IMR-90 (cell line): ENCODE results near the gene SULT1B1. TPM values are rescaled to one million over a fixed set of nuclear protein-coding genes. Genes with fewer than 3 reads are reported as not detected.

Source experiments
- ATAC-seq: fragments of 200-7000 bp; cut with Tn5 transposase; 2 replicates; pipeline ENCODE4 v1.9.1; 2020; ENCODE audit warnings: low read depth, mild to moderate bottlenecking, moderate library complexity
- BruUV-seq: library from RNA; stranded (reverse); fragments of 400-500 nt; replicated peaks from 2 replicates; lab custom pipeline; 2021; lab: Mats Ljungman, UMichigan
- CTCF ChIA-PET: fragments of 300-600 bp; formaldehyde crosslinking; extraction: SDS; loops from one replicate; lab custom pipeline; 2021; ENCODE audit warnings: antibody characterized with exemption; lab: Yijun Ruan, JAX
- POLR2A ChIA-PET: fragments of 300-600 bp; sonication (Branson Sonifier 250); formaldehyde crosslinking; loops from one replicate; lab custom pipeline; 2022; ENCODE audit warnings: antibody characterized with exemption; ENCODE audit not compliant: unreplicated experiment; lab: Charles Lee
- DNase-seq: peaks from one replicate; pipeline ENCODE4 v3.0.0; 2013
- H2AFZ ChIP-seq: replicated peaks from 2 replicates; pipeline ENCODE3; 2013; ENCODE audit warnings: low read length, mild to moderate bottlenecking; ENCODE audit not compliant: poor library complexity
- H2AK5ac ChIP-seq: 2 replicates; pipeline ENCODE4 v1.6.1; 2013; ENCODE audit warnings: low read depth, low read length, inconsistent platforms
- H2AK9ac ChIP-seq: replicated peaks from 2 replicates; pipeline ENCODE3; 2013; ENCODE audit warnings: mild to moderate bottlenecking, low read depth, low read length, moderate library complexity; ENCODE audit not compliant: poor library complexity
- H2BK120ac ChIP-seq: 2 replicates; pipeline ENCODE4 v1.6.1; 2013; ENCODE audit warnings: low read depth, low read length, inconsistent platforms
- H2BK15ac ChIP-seq: 3 replicates; pipeline ENCODE4 v1.6.1; 2013; ENCODE audit warnings: low read depth, low read length, inconsistent platforms
- H2BK20ac ChIP-seq: 2 replicates; pipeline ENCODE4 v1.6.1; 2013; ENCODE audit warnings: low read depth, mild to moderate bottlenecking, inconsistent platforms, low read length, moderate library complexity
- H2BK5ac ChIP-seq: 2 replicates; pipeline ENCODE4 v1.6.1; 2013; ENCODE audit warnings: mild to moderate bottlenecking, low read depth, low read length, inconsistent platforms; ENCODE audit not compliant: poor library complexity, severe bottlenecking
- H3K14ac ChIP-seq: replicated peaks from 2 replicates; pipeline ENCODE4 v1.6.1; 2013; ENCODE audit warnings: low read depth, low read length, inconsistent platforms
- H3K18ac ChIP-seq: 2 replicates; pipeline ENCODE4 v1.6.1; 2013; ENCODE audit warnings: low read depth, low read length, control low read depth
- H3K23ac ChIP-seq: 2 replicates; pipeline ENCODE4 v1.6.1; 2013; ENCODE audit warnings: low read depth, low read length, inconsistent platforms
- H3K27ac ChIP-seq: 2 replicates; pipeline ENCODE4 v1.5.1; 2013; ENCODE audit warnings: mild to moderate bottlenecking, control low read depth, low read length; ENCODE audit not compliant: insufficient read depth
- H3K27me3 ChIP-seq: 2 replicates; pipeline ENCODE4 v1.6.1; 2013; ENCODE audit warnings: low read length; ENCODE audit not compliant: control insufficient read depth, insufficient read depth
- H3K36me3 ChIP-seq: 2 replicates; pipeline ENCODE4 v1.6.1; 2013; ENCODE audit warnings: low read length, mixed read lengths; ENCODE audit not compliant: control insufficient read depth, insufficient read depth
- H3K4ac ChIP-seq: 2 replicates; pipeline ENCODE4 v1.6.1; 2013; ENCODE audit warnings: low read depth, low read length, inconsistent platforms
- H3K4me1 ChIP-seq: 2 replicates; pipeline ENCODE4 v1.6.1; 2013; ENCODE audit warnings: low read length, mixed read lengths; ENCODE audit not compliant: control insufficient read depth, insufficient read depth
- H3K4me2 ChIP-seq: 2 replicates; pipeline ENCODE4 v1.6.1; 2013; ENCODE audit warnings: low read depth, mild to moderate bottlenecking, control low read depth, low read length, moderate library complexity
- H3K4me3 ChIP-seq: 2 replicates; pipeline ENCODE4 v1.5.1; 2013; ENCODE audit warnings: low read depth, mild to moderate bottlenecking, control low read depth, low read length, moderate library complexity; ENCODE audit not compliant: insufficient read depth
- H3K56ac ChIP-seq: 2 replicates; pipeline ENCODE4 v1.6.1; 2013; ENCODE audit warnings: low read length, inconsistent platforms; ENCODE audit not compliant: insufficient read depth; ENCODE audit errors: extremely low read depth
- H3K79me1 ChIP-seq, 2 experiments: 2 replicates each; pipeline ENCODE4 v1.6.1; 2013; ENCODE audit warnings: low read length in 2 of 2, inconsistent platforms in 1 of 2, low read depth in 1 of 2
- H3K9ac ChIP-seq: 2 replicates; pipeline ENCODE4 v1.6.1; 2013; ENCODE audit warnings: low read depth, low read length, control low read depth
- H3K9me1 ChIP-seq: 2 replicates; pipeline ENCODE4 v1.6.1; 2013; ENCODE audit warnings: low read length, inconsistent platforms; ENCODE audit not compliant: insufficient read depth
- H3K9me3 ChIP-seq: 2 replicates; pipeline ENCODE4 v1.6.1; 2013; ENCODE audit warnings: low read length; ENCODE audit not compliant: control insufficient read depth, insufficient read depth
- H4K20me1 ChIP-seq: 2 replicates; pipeline ENCODE4 v1.6.1; 2013; ENCODE audit warnings: low read length, inconsistent platforms; ENCODE audit not compliant: insufficient read depth
- H4K5ac ChIP-seq: 2 replicates; pipeline ENCODE4 v1.6.1; 2013; ENCODE audit warnings: mild to moderate bottlenecking, low read depth, low read length, control low read depth
- H4K8ac ChIP-seq, 2 experiments: 2 replicates each; pipeline ENCODE4 v1.6.1; 2013; ENCODE audit warnings: low read depth in 2 of 2, low read length in 2 of 2, control low read depth in 1 of 2, inconsistent platforms in 1 of 2
- H4K91ac ChIP-seq: 2 replicates; pipeline ENCODE4 v1.6.1; 2013; ENCODE audit warnings: low read depth, low read length, inconsistent platforms; ENCODE audit not compliant: insufficient read depth
- CEBPB ChIP-seq: IDR thresholded peaks from 2 replicates; pipeline ENCODE4 v1.6.1; 2012; ENCODE audit warnings: low read depth, low read length, improper control_type of control experiment
- MXI1 ChIP-seq: IDR thresholded peaks from 2 replicates; pipeline ENCODE4 v1.6.1; 2012; ENCODE audit warnings: low read depth, mild to moderate bottlenecking, low read length, moderate library complexity, borderline replicate concordance
- WGBS, 2 experiments: methylation state at CpG; one replicate each; pipeline versions ENCODE4 v1.1.5 to v1.1.7; 2013; ENCODE audit warnings: missing lambda C conversion rate in 2 of 2; ENCODE audit not compliant: insufficient read length in 1 of 2; ENCODE audit errors: extremely low coverage in 2 of 2; 5-methylcytosine and 5-hydroxymethylcytosine counted together
- dilution Hi-C: fragments of 300-500 bp; cut with HindIII; formaldehyde crosslinking; loops from one replicate; pipeline ENCODE4 v1.14.3; 2018; ENCODE audit warnings: low sequenced_read_pairs; ENCODE audit not compliant: unreplicated experiment
- in situ Hi-C: fragments of 300-500 bp; cut with MboI; formaldehyde crosslinking; loops from 3 replicates; pipeline ENCODE4 v1.14.3; 2019; ENCODE audit warnings: low sequenced_read_pairs, inconsistent platforms, mixed read lengths
- intact Hi-C: fragments of 100-400 bp; cut with micrococcal nuclease; formaldehyde crosslinking; loops from 2 replicates; pipeline ENCODE4 v1.10.0; 2022
- polyA plus RNA-seq, 3 experiments: library from polyadenylated mRNA; depleted of rRNA; stranded (reverse); fragments of >200 nt; gene quantifications; 2 replicates each; pipeline ENCODE4 v1.2.3, GENCODE V29; 2012; ENCODE audit warnings: low replicate concordance in 1 of 3
- total RNA-seq: library from RNA; depleted of rRNA; stranded (reverse); fragments of >200 nt; gene quantifications from 2 replicates; pipeline ENCODE4 v1.2.3, GENCODE V29; 2012

Gene SULT1B1
- total and polyA plus RNA-seq, 2 of the 4 experiments (the other 2 are of a cell fraction) = 0.05 to 0.18 TPM

DNA sequence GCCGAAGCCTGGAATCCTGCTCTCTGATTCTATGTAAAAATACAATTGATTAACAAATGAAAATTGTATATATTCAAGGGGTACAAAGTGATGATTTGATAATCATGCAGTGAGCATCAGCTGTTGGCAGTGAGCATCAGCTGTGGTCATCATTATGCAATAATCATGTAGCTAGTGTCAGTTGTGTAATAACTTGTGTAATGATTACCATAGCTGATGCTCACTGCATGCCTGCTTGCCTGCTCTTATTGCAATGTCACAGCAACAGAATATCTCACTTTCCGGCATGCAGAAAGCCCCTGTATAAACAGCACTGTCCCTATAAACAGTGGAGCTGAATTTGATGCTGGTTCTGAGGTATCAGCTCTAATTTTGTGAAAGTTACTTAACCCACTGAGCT lies 46.8 kb downstream of the SULT1B1 start:
- no CpG with 5 or more reads among the region's 2 CpGs for WGBS, 2 experiments
- no peak overlapping the region for H3K4me3 ChIP-seq
- no peak overlapping the region for H2AK9ac ChIP-seq
- H4K5ac ChIP-seq = no peak overlapping the region
- H3K4me1 ChIP-seq = no peaks in the 10 kb centered on the region
- intact Hi-C loops (no loop called here), in situ Hi-C loops (no loop called here), dilution Hi-C loops (no loop called here)
- no peak overlapping the region for H2BK120ac ChIP-seq
- H3K4me2 ChIP-seq = no peak overlapping the region
- no peak overlapping the region for H3K56ac ChIP-seq
- H3K18ac ChIP-seq = no peak overlapping the region
- H4K20me1 ChIP-seq = no peaks in the 10 kb centered on the region
- BruUV-seq = no TSS peak
- no peak overlapping the region for H3K4ac ChIP-seq
- H3K27ac ChIP-seq = no peak overlapping the region
- no peak for ATAC-seq
- POLR2A ChIA-PET = no interaction called here
- no peak overlapping the region for H2BK5ac ChIP-seq
- H4K8ac ChIP-seq = no peak overlapping the region
- H3K9me3 ChIP-seq = no peaks in the 10 kb centered on the region
- no peak overlapping the region for H2BK20ac ChIP-seq
- no peak overlapping the region for H4K91ac ChIP-seq
- TF ChIP-seq CEBPB = peak; percentile 68
- TF ChIP-seq MXI1 = no peak
- no peaks in the 10 kb centered on the region for H3K36me3 ChIP-seq
- no peak for DNase-seq
- no peaks in the 10 kb centered on the region for H3K9me1 ChIP-seq
- no peak overlapping the region for H2BK15ac ChIP-seq
- CTCF ChIA-PET = no interaction called here
- H2AK5ac ChIP-seq = no peak overlapping the region
- H3K27me3 ChIP-seq = no peaks in the 10 kb centered on the region
- H3K14ac ChIP-seq = no peak overlapping the region
- H3K9ac ChIP-seq = no peak overlapping the region
- no peak overlapping the region for H3K23ac ChIP-seq
- H3K79me1 ChIP-seq = no peaks in the 10 kb centered on the region
- no peak overlapping the region for H2AFZ ChIP-seq
